Pancreas (tissue), 10 donors: ENCODE measurements around the gene ZBTB8OS. TPM values are rescaled to one million over a fixed set of nuclear protein-coding genes. Genes with fewer than 3 reads are reported as not detected.
A peak's percentile ranks its signal among the peaks of the same experiment; 100 is the strongest.
"Not testable (repeated sequence)": the region's sequence is repeated elsewhere in the genome, so short reads cannot be mapped to it uniquely, and the experiment has no call there.

Experiments
- ATAC-seq, 4 donors: fragments of 200-7000 bp; cut with Tn5 transposase; one replicate each; pipeline versions ENCODE4 v1.8.0 to v1.9.1; 2020; ENCODE audit warnings: mild to moderate bottlenecking in 4 of 4, moderate library complexity in 4 of 4
- DNase-seq, 6 donors: peaks; one replicate each; pipeline ENCODE4 v3.0.0-alpha.2; 2020
- FAIRE-seq: peaks from 2 replicates; lab custom pipeline; 2012; peaks lifted over from hg19 to GRCh38; lab: Jason Lieb, UNC
- H3K27ac ChIP-seq, 4 donors: fragments of 200-600 bp; sonication (generic); 1 replicate in 3 of 4; 2 replicates in 1 of 4; pipeline versions ENCODE4 v1.5.0 to v1.8.0; 2020
- H3K27me3 ChIP-seq, 4 donors: fragments of 200-600 bp; one replicate each; pipeline ENCODE4 v1.8.0; 2021
- H3K36me3 ChIP-seq, 3 donors: fragments of 200-600 bp; sonication (generic) in 1 of 3; one replicate each; pipeline versions ENCODE4 v1.5.0 to v1.8.0; 2020 to 2021
- H3K4me1 ChIP-seq, 3 donors: fragments of 200-600 bp; one replicate each; pipeline ENCODE4 v1.8.0; 2021
- H3K4me3 ChIP-seq, 4 donors: fragments of 200-600 bp; sonication (generic) in 2 of 4; one replicate each; pipeline versions ENCODE4 v1.5.0 to v1.8.0; 2020 to 2021
- H3K9me3 ChIP-seq, 4 donors: fragments of 200-600 bp; one replicate each; pipeline ENCODE4 v1.8.0; 2021
- CTCF ChIP-seq, 4 donors: fragments of 200-600 bp; sonication (generic) in 3 of 4; IDR thresholded peaks; one replicate each; pipeline versions ENCODE4 v1.5.0 to v1.8.0; 2021; ENCODE audit warnings: antibody characterized with exemption in 4 of 4
- WGBS, 2 donors: extraction: QIAGEN DNeasy Blood & Tissue Kit; methylation state at CpG; one replicate each; pipeline ENCODE4 v1.1.7; 2013; 5-methylcytosine and 5-hydroxymethylcytosine counted together
- intact Hi-C, 3 donors: fragments of 100-400 bp; cut with DNase I; formaldehyde crosslinking; loops; one replicate each; pipeline versions ENCODE4 v1.11.1 to v1.14.2; 2022
- polyA plus RNA-seq, 2 donors: library from polyadenylated mRNA; stranded (reverse); fragments of 200-250 nt; gene quantifications; one replicate each; pipeline ENCODE4 v1.2.3, GENCODE V29; 2013
- total RNA-seq, 6 donors: library from RNA; stranded (reverse); fragmentation: NEBNext Ultra II Directional in 4 of 6; extraction: Animal tissue kit (Norgen Biotek cat#: 25700) in 4 of 6; gene quantifications; one replicate each; pipeline versions ENCODE4 v1.2.1 to v1.2.4, GENCODE V29; 2021 to 2023
- donor health status: healthy with polysubstance abuse.
- donor health status: DM: no; HTN: no; CAD: no; lungs with moderate emphysema.
- donor health status: DM: no; HTN: no; CAD: no.
- donor health status: control.
- donor health status: control.
- donor health status: Bipolar disorder and iron deficiency.
- donor health status: DM: yes; HTN: yes; CAD: no.
- donor health status: DM: no; HTN: no; CAD: no.
- donor health status: DM: no; HTN: no; CAD: no.
- donor health status: DM: yes; HTN: yes; CAD: no.

The ZBTB8OS gene
- total and polyA plus RNA-seq, 8 donors, result 11.6 to 37.0 (median 18.3) TPM

GRCh38 chr1:32681509-32681908, 31.2 kb upstream of the ZBTB8OS start:
- no peak for FAIRE-seq
- DNase-seq, result no peak
- Histone ChIP-seq H3K27me3 (no peaks in the 10 kb centered on the region), H3K4me3 (no peak overlapping the region), H3K4me1 (peaks cover 7 to 11% (median 9%) of the 10 kb centered on the region in 3 donors), H3K36me3 (peaks cover 0 to 50% (median 10%) of the 10 kb centered on the region in 3 donors), H3K9me3 (no peaks in the 10 kb centered on the region), H3K27ac (no peak overlapping the region)
- intact Hi-C loops, result no loop called here
- TF ChIP-seq CTCF (IDR thresholded peaks at IDR 0.05), result no peak
- ATAC-seq, result peak in 2 of 4 donors; percentile 36 to 54
- 27 to 33% methylated on average over 2 of the region's 2 CpGs for whole genome bisulfite sequencing, 2 donors

GRCh38 chr1:32680642-32681041, 30.3 kb upstream of the ZBTB8OS start:
- no peak for ATAC-seq

GRCh38 chr1:32679993-32680392, 29.6 kb upstream of the ZBTB8OS start:
- H3K27me3 ChIP-seq, H3K9me3 ChIP-seq, DNase-seq, ATAC-seq, intact Hi-C loops, H3K4me3 ChIP-seq, H3K27ac ChIP-seq: not testable (repeated sequence)
- peak; percentile 13 for FAIRE-seq
- Histone ChIP-seq H3K36me3 (peaks cover 6 to 48% (median 12%) of the 10 kb centered on the region in 3 donors), H3K4me1 (peaks cover 7 to 11% (median 9%) of the 10 kb centered on the region in 3 donors)
- 90 to 94% methylated on average over 4 of the region's 4 CpGs for WGBS, 2 donors

More at GRCh38 chr1:32680642-32681041, 30.3 kb upstream of the ZBTB8OS start:
- intact Hi-C loops, result no loop called here
- Histone ChIP-seq H3K27me3 (no peaks in the 10 kb centered on the region), H3K27ac (no peak overlapping the region), H3K4me3 (no peak overlapping the region), H3K9me3 (no peaks in the 10 kb centered on the region), H3K36me3 (peaks cover 3 to 49% (median 12%) of the 10 kb centered on the region in 3 donors), H3K4me1 (peaks cover 7 to 11% (median 9%) of the 10 kb centered on the region in 3 donors)
- DNase-seq (no peak), FAIRE-seq (no peak)
- whole genome bisulfite sequencing, 2 donors, result 36 to 59% methylated on average over 1 of the region's 1 CpG
- TF ChIP-seq CTCF (IDR thresholded peaks at IDR 0.05), result no peak

GRCh38 chr1:32676945-32677344, 26.6 kb upstream of the ZBTB8OS start:
- peak in 1 of 4 donors; percentile 43 for ATAC-seq
- WGBS, 2 donors, result 15 to 17% methylated on average over 3 of the region's 3 CpGs
- peaks cover 10 to 69% (median 39%) of the 10 kb centered on the region in 3 donors for H3K36me3 ChIP-seq
- no peak for TF ChIP-seq CTCF (IDR thresholded peaks at IDR 0.05)
- no peak overlapping the region for H3K4me3 ChIP-seq
- intact Hi-C loops, result no loop called here
- H3K9me3 ChIP-seq, result no peaks in the 10 kb centered on the region
- FAIRE-seq, result no peak
- H3K27me3 ChIP-seq, result no peaks in the 10 kb centered on the region
- H3K27ac ChIP-seq, result no peak overlapping the region
- H3K4me1 ChIP-seq, result peaks cover 7 to 11% (median 9%) of the 10 kb centered on the region in 3 donors
- no peak for DNase-seq

- 97 to 98% methylated on average over 5 of the region's 5 CpGs for WGBS, 2 donors
- H3K4me1 ChIP-seq, DNase-seq, FAIRE-seq, H3K4me3 ChIP-seq, H3K27me3 ChIP-seq, ATAC-seq, H3K9me3 ChIP-seq, H3K27ac ChIP-seq, intact Hi-C loops: not testable (repeated sequence)
- H3K36me3 ChIP-seq, result peaks cover 14 to 79% (median 54%) of the 10 kb centered on the region in 3 donors
Measured at GRCh38 chr1:32668716-32669115, 18.4 kb upstream of the ZBTB8OS start.

GRCh38 chr1:32666901-32667566, 16.7 kb upstream of the ZBTB8OS start:
- 85% methylated on average over 12 of the region's 12 CpGs for WGBS, 2 donors
- no peak for TF ChIP-seq CTCF (IDR thresholded peaks at IDR 0.05)
- H3K4me1 ChIP-seq, result no peaks in the 10 kb centered on the region
- no peak overlapping the region for H3K27ac ChIP-seq
- no peaks in the 10 kb centered on the region for H3K9me3 ChIP-seq
- H3K4me3 ChIP-seq, result no peak overlapping the region
- ATAC-seq (no peak), DNase-seq (no peak), FAIRE-seq (no peak)
- H3K27me3 ChIP-seq, result no peaks in the 10 kb centered on the region
- intact Hi-C loops, result no loop called here
- H3K36me3 ChIP-seq, result peaks cover 13 to 79% (median 43%) of the 10 kb centered on the region in 3 donors
